Neural cell (in vitro differentiated cells): ENCODE results near the gene CDC42BPB. TPM values are rescaled to one million over a fixed set of nuclear protein-coding genes. Genes with fewer than 3 reads are reported as not detected.

Experiments
- H2AFZ ChIP-seq: fragments of 200-600, 300-800 bp; sonication (generic), shearing (Covaris generic); 2 replicates; pipeline ENCODE4 v1.6.0; 2014; ENCODE audit warnings: low read depth, mild to moderate bottlenecking, antibody characterized with exemption, low read length, moderate library complexity
- H3F3A ChIP-seq: fragments of 200-600 bp; shearing (Covaris generic); 2 replicates; pipeline ENCODE4 v1.6.1; 2016; ENCODE audit warnings: mild to moderate bottlenecking, moderate library complexity, mixed read lengths, antibody characterized with exemption, low read length; ENCODE audit not compliant: insufficient read depth, poor library complexity, severe bottlenecking
- H3K27ac ChIP-seq: fragments of 200-600, 300-800 bp; sonication (generic), shearing (Covaris generic); 2 replicates; pipeline ENCODE4 v1.5.1; 2014; ENCODE audit warnings: mild to moderate bottlenecking, low read length, moderate library complexity
- H3K27me3 ChIP-seq: fragments of 300-800, 200-600 bp; sonication (generic), shearing (Covaris generic); 2 replicates; pipeline ENCODE4 v1.6.0; 2014; ENCODE audit warnings: mild to moderate bottlenecking, low read depth, low read length, moderate library complexity; ENCODE audit not compliant: insufficient read depth
- H3K36me3 ChIP-seq: fragments of 300-800, 200-600 bp; sonication (generic), shearing (Covaris generic); 2 replicates; pipeline ENCODE4 v1.5.1; 2014; ENCODE audit warnings: mild to moderate bottlenecking, antibody characterized with exemption, low read length, moderate library complexity; ENCODE audit not compliant: insufficient read depth
- H3K4me2 ChIP-seq: fragments of 300-800, 200-600 bp; sonication (generic), shearing (Covaris generic); 2 replicates; pipeline ENCODE4 v1.6.0; 2014; ENCODE audit warnings: mild to moderate bottlenecking, low read length
- H3K4me3 ChIP-seq: fragments of 300-800, 200-600 bp; sonication (generic), shearing (Covaris generic); 2 replicates; pipeline ENCODE4 v1.5.1; 2014; ENCODE audit warnings: mild to moderate bottlenecking, low read length, moderate library complexity
- H3K79me2 ChIP-seq: fragments of 200-600 bp; shearing (Covaris generic); replicated peaks from 2 replicates; pipeline ENCODE4 v1.6.0; 2014; ENCODE audit warnings: mild to moderate bottlenecking, low read length, moderate library complexity; ENCODE audit not compliant: insufficient read depth
- H3K9ac ChIP-seq: fragments of 300-800, 200-600 bp; sonication (generic), shearing (Covaris generic); 2 replicates; pipeline ENCODE4 v1.6.1; 2016; ENCODE audit warnings: mild to moderate bottlenecking, low read length, mixed read lengths
- H3K9me2 ChIP-seq: fragments of 200-600 bp; shearing (Covaris generic); 2 replicates; pipeline ENCODE4 v1.6.1; 2016; ENCODE audit warnings: mild to moderate bottlenecking, low read length, mixed read lengths; ENCODE audit not compliant: insufficient read depth
- H3K9me3 ChIP-seq: fragments of 200-600, 300-800 bp; sonication (generic), shearing (Covaris generic); 2 replicates; pipeline ENCODE4 v1.6.1; 2016; ENCODE audit warnings: mild to moderate bottlenecking, mixed run types, low read length, moderate library complexity, mixed read lengths
- H4K20me1 ChIP-seq: fragments of 200-600 bp; shearing (Covaris generic); 2 replicates; pipeline ENCODE4 v1.6.1; 2016; ENCODE audit warnings: mild to moderate bottlenecking, mixed run types; ENCODE audit not compliant: insufficient read depth
- CTCF ChIP-seq: fragments of 450-650 bp; IDR thresholded peaks from 2 replicates; pipeline ENCODE4 v1.5.1; 2014; ENCODE audit warnings: antibody characterized with exemption, mild to moderate bottlenecking, moderate library complexity; ENCODE audit not compliant: poor library complexity, severe bottlenecking
- EP300 ChIP-seq: fragments of 450-650 bp; conservative IDR thresholded peaks from 2 replicates; pipeline ENCODE4 v1.6.1; 2014; ENCODE audit warnings: antibody characterized with exemption, mild to moderate bottlenecking, moderate library complexity; ENCODE audit not compliant: poor library complexity, severe bottlenecking
- EZH2 ChIP-seq: fragments of 200-600, 300-800 bp; shearing (Covaris generic), sonication (generic); IDR thresholded peaks from 2 replicates; pipeline ENCODE4 v1.6.1; 2014; ENCODE audit warnings: antibody characterized with exemption, low read length, borderline replicate concordance, mild to moderate bottlenecking; ENCODE audit not compliant: insufficient read depth, poor library complexity, severe bottlenecking
- MXI1 ChIP-seq: fragments of 450-650 bp; conservative IDR thresholded peaks from 2 replicates; pipeline ENCODE4 v1.6.1; 2014; ENCODE audit warnings: antibody characterized with exemption, mild to moderate bottlenecking; ENCODE audit not compliant: poor library complexity, severe bottlenecking
- POLR2AphosphoS5 ChIP-seq: IDR thresholded peaks from 2 replicates; pipeline ENCODE4 v1.6.1; 2012
- RAD21 ChIP-seq: fragments of 450-650 bp; conservative IDR thresholded peaks from 2 replicates; pipeline ENCODE4 v1.6.1; 2014; ENCODE audit warnings: antibody characterized with exemption, mild to moderate bottlenecking, moderate library complexity
- REST ChIP-seq: IDR thresholded peaks from 2 replicates; pipeline ENCODE4 v1.6.1; 2012; ENCODE audit warnings: borderline replicate concordance
- SMC3 ChIP-seq: fragments of 450-650 bp; conservative IDR thresholded peaks from 2 replicates; pipeline ENCODE4 v1.6.1; 2014; ENCODE audit warnings: antibody characterized with exemption, mild to moderate bottlenecking, moderate library complexity; ENCODE audit not compliant: poor library complexity
- TAF1 ChIP-seq: IDR thresholded peaks from 2 replicates; pipeline ENCODE4 v1.6.1; 2012; ENCODE audit warnings: low read depth
- polyA plus RNA-seq: library from polyadenylated mRNA; depleted of rRNA; stranded (reverse); fragments of >200 nt; gene quantifications from 2 replicates; pipeline ENCODE4 v1.2.3, GENCODE V29; 2014

Gene CDC42BPB
- polyA plus RNA-seq, 1 donor from 2014 or later = 43.8 TPM

DNA sequence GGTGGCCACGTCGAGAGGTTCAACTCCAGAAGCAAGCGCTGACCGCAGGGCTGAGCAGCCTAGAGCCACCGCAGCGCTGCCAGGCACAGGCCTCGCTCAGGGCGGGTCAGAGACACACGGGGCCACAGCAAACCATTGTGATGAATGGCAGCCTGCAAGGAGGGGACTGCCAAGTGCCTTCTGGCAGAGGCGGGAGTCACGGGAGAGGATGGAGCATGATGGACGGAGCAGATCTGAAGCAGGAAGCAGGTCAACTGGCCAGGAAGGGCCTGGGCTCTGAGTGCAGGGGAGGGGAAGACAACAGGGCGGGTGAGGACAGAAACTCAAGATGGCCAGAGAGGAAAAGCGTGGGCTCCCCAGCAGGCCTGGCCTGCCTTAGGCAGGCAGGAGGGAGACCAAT lies 49.8 kb downstream of the CDC42BPB start:
- Histone ChIP-seq H2AFZ (no peak overlapping the region), H3K36me3 (no peaks in the 10 kb centered on the region), H3K4me3 (no peak overlapping the region), H3K27ac (no peak overlapping the region), H3K9me2 (no peaks in the 10 kb centered on the region), H3K9ac (no peak overlapping the region), H3K4me2 (no peak overlapping the region), H3K27me3 (no peaks in the 10 kb centered on the region), H4K20me1 (no peaks in the 10 kb centered on the region), H3K79me2 (no peaks in the 10 kb centered on the region), H3K9me3 (no peaks in the 10 kb centered on the region), H3F3A (no peaks in the 10 kb centered on the region)
- no peak for TF ChIP-seq MXI1

DNA sequence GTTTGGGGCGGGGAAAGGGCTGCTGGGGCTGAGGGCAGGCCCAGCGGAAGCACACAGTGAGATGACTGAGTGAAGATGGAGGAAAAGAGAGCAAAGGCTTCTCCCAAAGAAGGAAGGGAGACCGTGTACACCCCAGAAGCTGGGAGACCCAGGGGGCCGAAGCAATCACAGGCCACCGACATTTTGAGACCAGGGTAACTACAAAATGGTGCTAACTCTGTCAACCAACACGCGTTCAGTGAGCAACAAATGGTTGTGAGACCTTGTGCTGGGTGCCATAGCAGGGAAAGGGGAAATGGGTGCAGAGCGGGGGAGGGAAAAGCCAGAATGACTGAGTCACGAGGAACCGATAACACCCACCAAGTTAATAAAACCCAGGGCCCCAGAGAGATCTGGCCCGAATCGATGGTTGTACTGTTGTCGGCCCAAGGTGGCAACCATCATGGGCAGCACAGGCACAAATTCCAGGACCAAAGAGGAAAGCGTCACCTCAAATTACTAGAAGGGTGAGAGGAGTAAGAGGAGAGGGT lies 50.3 kb downstream of the CDC42BPB start:
- Histone ChIP-seq H4K20me1 (no peaks in the 10 kb centered on the region), H3K4me3 (no peak overlapping the region), H3K9me2 (no peaks in the 10 kb centered on the region), H3F3A (no peaks in the 10 kb centered on the region), H2AFZ (no peak overlapping the region), H3K27me3 (no peaks in the 10 kb centered on the region), H3K36me3 (no peaks in the 10 kb centered on the region), H3K9ac (no peak overlapping the region), H3K9me3 (no peaks in the 10 kb centered on the region), H3K4me2 (no peak overlapping the region), H3K79me2 (no peaks in the 10 kb centered on the region), H3K27ac (no peak overlapping the region)
- TF ChIP-seq CTCF (no peak), MXI1 (no peak), SMC3 (no peak), REST (no peak), POLR2AphosphoS5 (no peak), EP300 (no peak), TAF1 (no peak), RAD21 (no peak), EZH2 (no peak)

GRCh38 chr14:103006106-103006505 lies 51.2 kb downstream of the CDC42BPB start:
- H2AFZ ChIP-seq = no peak overlapping the region
- no peak overlapping the region for H3K9ac ChIP-seq
- H3K4me3 ChIP-seq = no peak overlapping the region
- no peaks in the 10 kb centered on the region for H3K36me3 ChIP-seq
- H3K27ac ChIP-seq = no peak overlapping the region
- H3K27me3 ChIP-seq = no peaks in the 10 kb centered on the region
- no peak for TF ChIP-seq MXI1
- TF ChIP-seq EP300 = no peak
- no peak for TF ChIP-seq REST
- TF ChIP-seq TAF1 = no peak
- TF ChIP-seq CTCF = no peak
- TF ChIP-seq POLR2AphosphoS5 = no peak
- TF ChIP-seq RAD21 = no peak
- TF ChIP-seq SMC3 = no peak
- no peak for TF ChIP-seq EZH2
- no peaks in the 10 kb centered on the region for H3K9me2 ChIP-seq
- no peak overlapping the region for H3K4me2 ChIP-seq
- no peaks in the 10 kb centered on the region for H3K9me3 ChIP-seq
- H3K79me2 ChIP-seq = no peaks in the 10 kb centered on the region
- no peaks in the 10 kb centered on the region for H4K20me1 ChIP-seq
- no peaks in the 10 kb centered on the region for H3F3A ChIP-seq
